ENCODE measurements around the gene ZNF319.
"Not testable (repeated sequence)": the region's sequence is repeated elsewhere in the genome, so short reads cannot be mapped to it uniquely, and the experiment has no call there.

The ZNF319 gene

GRCh38 chr16:57986196-57986595 is 14.3 kb downstream of the ZNF319 start:
- in situ Hi-C loops (cut with HindIII; ENCODE audit: low sequenced_read_pairs): no loop called here
- no peak for TF ChIP-seq CTCF (IDR thresholded peaks at IDR 0.05; ENCODE audit: low read depth, low read length)
- DNase-seq (ENCODE audit: low read depth, low spot score): no peak
- H3K4me3 ChIP-seq (ENCODE audit: low read depth, low read length): no peak overlapping the region

- in situ Hi-C loops (cut with HindIII; ENCODE audit: low sequenced_read_pairs): no loop called here
- H3K4me3 ChIP-seq (ENCODE audit: low read depth, low read length): peak overlapping the region; percentile 57
- no peak for TF ChIP-seq CTCF (IDR thresholded peaks at IDR 0.05; ENCODE audit: low read depth, low read length)
- DNase-seq (ENCODE audit: low read depth, low spot score): no peak
These were observed 15.0 kb downstream of the ZNF319 start for GRCh38 chr16:57985204-57986181.

- peak; percentile 75 for DNase-seq (ENCODE audit: low read depth, low spot score)
- in situ Hi-C loops (cut with HindIII; ENCODE audit: low sequenced_read_pairs): no loop called here
- no peak for TF ChIP-seq CTCF (IDR thresholded peaks at IDR 0.05; ENCODE audit: low read depth, low read length)
- H3K4me3 ChIP-seq (ENCODE audit: low read depth, low read length): peak overlapping the region; percentile 57
These were observed 15.8 kb downstream of the ZNF319 start for GRCh38 chr16:57984443-57985203.

- no peak for TF ChIP-seq CTCF (IDR thresholded peaks at IDR 0.05; ENCODE audit: low read depth, low read length)
- no peak overlapping the region for H3K4me3 ChIP-seq (ENCODE audit: low read depth, low read length)
- no peak for DNase-seq (ENCODE audit: low read depth, low spot score)
- in situ Hi-C loops (cut with HindIII; ENCODE audit: low sequenced_read_pairs): no loop called here
These were observed 18.1 kb downstream of the ZNF319 start for GRCh38 chr16:57982385-57982784.

- no peak for DNase-seq (ENCODE audit: low read depth, low spot score)
- no peak for TF ChIP-seq CTCF (IDR thresholded peaks at IDR 0.05; ENCODE audit: low read depth, low read length)
- no peak overlapping the region for H3K4me3 ChIP-seq (ENCODE audit: low read depth, low read length)
- in situ Hi-C loops (cut with HindIII; ENCODE audit: low sequenced_read_pairs): no loop called here
These were observed 18.8 kb downstream of the ZNF319 start for GRCh38 chr16:57981636-57982035.

- no peak for TF ChIP-seq CTCF (IDR thresholded peaks at IDR 0.05; ENCODE audit: low read depth, low read length)
These were observed 21.4 kb downstream of the ZNF319 start for GRCh38 chr16:57979006-57979585.

GRCh38 chr16:57978070-57978465 is 22.4 kb downstream of the ZNF319 start:
- in situ Hi-C loops (cut with HindIII; ENCODE audit: low sequenced_read_pairs); H3K4me3 ChIP-seq (ENCODE audit: low read depth, low read length); DNase-seq (ENCODE audit: low read depth, low spot score): not testable (repeated sequence)

More at GRCh38 chr16:57979006-57979585, 21.4 kb downstream of the ZNF319 start:
- no peak overlapping the region for H3K4me3 ChIP-seq (ENCODE audit: low read depth, low read length)
- no peak for DNase-seq (ENCODE audit: low read depth, low spot score)
- in situ Hi-C loops (cut with HindIII; ENCODE audit: low sequenced_read_pairs): no loop called here
